H1 (cell line): Measurements from ENCODE around the gene CYBB. TPM values are rescaled to one million over a fixed set of nuclear protein-coding genes. Genes with fewer than 3 reads are reported as not detected.

ENCODE experiments used
- CTCF ChIA-PET: fragments of 300-600 bp; sonication (Branson Sonifier 250); formaldehyde crosslinking; loops from one replicate; lab custom pipeline; 2021; ENCODE audit not compliant: partially characterized antibody; lab: Charles Lee
- POLR2A ChIA-PET: fragments of 300-600 bp; sonication (Branson Sonifier 250); formaldehyde crosslinking; loops from one replicate; lab custom pipeline; 2021; ENCODE audit warnings: inconsistent platforms; ENCODE audit not compliant: partially characterized antibody; lab: Charles Lee
- DNase-seq, 2 experiments: peaks; one replicate each; pipeline versions ENCODE4 v3.0.0 to v3.0.0-alpha.2; 2010 to 2022; ENCODE audit warnings: low spot score in 2 of 2, low read depth in 1 of 2, mixed read lengths in 1 of 2
- FAIRE-seq: peaks from 2 replicates; lab custom pipeline; 2011; peaks lifted over from hg19 to GRCh38; lab: Jason Lieb, UNC
- H2AFZ ChIP-seq: 2 replicates; pipeline ENCODE4 v1.8.1; 2012; ENCODE audit warnings: low read length, inconsistent platforms
- H2AK5ac ChIP-seq: 2 replicates; pipeline ENCODE4 v1.6.1; 2013; ENCODE audit warnings: low read depth, low read length
- H2BK120ac ChIP-seq: replicated peaks from 2 replicates; pipeline ENCODE3; 2013; ENCODE audit warnings: low read depth, low read length, inconsistent platforms
- H2BK12ac ChIP-seq: 2 replicates; pipeline ENCODE4 v1.6.1; 2013; ENCODE audit warnings: low read depth, low read length
- H2BK15ac ChIP-seq: 2 replicates; pipeline ENCODE4 v1.6.1; 2013; ENCODE audit warnings: low read length
- H2BK20ac ChIP-seq: 2 replicates; pipeline ENCODE4 v1.6.1; 2013; ENCODE audit warnings: low read length
- H2BK5ac ChIP-seq: 2 replicates; pipeline ENCODE4 v1.6.1; 2013; ENCODE audit warnings: low read depth, low read length
- H3K14ac ChIP-seq: 2 replicates; pipeline ENCODE4 v1.6.1; 2013; ENCODE audit warnings: inconsistent platforms; ENCODE audit not compliant: insufficient read length
- H3K18ac ChIP-seq: 2 replicates; pipeline ENCODE4 v1.6.1; 2013; ENCODE audit warnings: low read length; ENCODE audit errors: extremely low read depth
- H3K23ac ChIP-seq: 2 replicates; pipeline ENCODE4 v1.6.1; 2013; ENCODE audit warnings: inconsistent platforms; ENCODE audit not compliant: insufficient read length
- H3K23me2 ChIP-seq: 2 replicates; pipeline ENCODE4 v1.6.1; 2013; ENCODE audit warnings: low read depth, low read length
- H3K27ac ChIP-seq: 2 replicates; pipeline ENCODE4 v1.6.1; 2011; ENCODE audit warnings: low read depth, low read length, inconsistent platforms
- H3K27me3 ChIP-seq, 4 experiments: replicated peaks in 1 of 4; 1 replicate in 1 of 4; 2 replicates in 3 of 4; pipeline versions ENCODE4 v1.6.1 to v1.8.1; 2011 to 2013; ENCODE audit warnings: low read length in 3 of 4, mild to moderate bottlenecking in 3 of 4, inconsistent platforms in 2 of 4, mixed read lengths in 2 of 4, moderate library complexity in 1 of 4; ENCODE audit not compliant: control insufficient read depth in 3 of 4, insufficient read depth in 3 of 4; ENCODE audit errors: extremely low read depth in 1 of 4
- H3K36me3 ChIP-seq, 4 experiments: 2 replicates each; pipeline versions ENCODE4 v1.6.1 to v1.8.1; 2011 to 2013; ENCODE audit warnings: mild to moderate bottlenecking in 4 of 4, low read length in 3 of 4, moderate library complexity in 2 of 4, control low read depth in 1 of 4, inconsistent platforms in 1 of 4; ENCODE audit not compliant: insufficient read depth in 4 of 4, control insufficient read depth in 2 of 4
- H3K4ac ChIP-seq: replicated peaks from 2 replicates; pipeline ENCODE3; 2013; ENCODE audit warnings: low read length, low read depth, mixed read lengths, inconsistent platforms; ENCODE audit not compliant: insufficient read length
- H3K4me1 ChIP-seq, 4 experiments: replicated peaks in 1 of 4; 1 replicate in 1 of 4; 2 replicates in 3 of 4; pipeline versions ENCODE4 v1.6.1 to v1.8.1; 2011 to 2013; ENCODE audit warnings: low read length in 3 of 4, inconsistent platforms in 2 of 4, mixed read lengths in 1 of 4; ENCODE audit not compliant: insufficient read depth in 4 of 4, control insufficient read depth in 3 of 4
- H3K4me2 ChIP-seq, 2 experiments: 2 replicates each; pipeline versions ENCODE4 v1.6.1 to v1.8.1; 2011 to 2013; ENCODE audit warnings: low read depth in 2 of 2, low read length in 2 of 2, control low read depth in 1 of 2, inconsistent platforms in 1 of 2, mild to moderate bottlenecking in 1 of 2; ENCODE audit not compliant: insufficient read depth in 1 of 2
- H3K4me3 ChIP-seq, 4 experiments: fragments of 200-600, 300-600 bp in 1 of 4; sonication (generic), shearing (Covaris generic), sonication (Bioruptor Twin) in 1 of 4; 2 replicates each; pipeline versions ENCODE4 v1.5.1 to v1.8.1; 2011 to 2016; ENCODE audit warnings: low read length in 4 of 4, low read depth in 3 of 4, control low read depth in 2 of 4, inconsistent platforms in 2 of 4, mild to moderate bottlenecking in 2 of 4, mixed read lengths in 1 of 4, moderate library complexity in 1 of 4; ENCODE audit not compliant: insufficient read depth in 2 of 4; ENCODE audit errors: extremely low read depth in 1 of 4
- H3K56ac ChIP-seq: replicated peaks from 2 replicates; pipeline ENCODE3; 2013; ENCODE audit warnings: low read depth, mild to moderate bottlenecking, mixed read lengths, low read length, inconsistent platforms; ENCODE audit not compliant: insufficient read length
- H3K79me1 ChIP-seq: 2 replicates; pipeline ENCODE4 v1.6.1; 2013; ENCODE audit warnings: low read depth, low read length, control low read depth
- H3K79me2 ChIP-seq, 2 experiments: 2 replicates each; pipeline versions ENCODE4 v1.6.1 to v1.8.1; 2012 to 2013; ENCODE audit warnings: low read length in 2 of 2, mild to moderate bottlenecking in 2 of 2, inconsistent platforms in 1 of 2; ENCODE audit not compliant: insufficient read depth in 2 of 2, control insufficient read depth in 1 of 2
- H3K9ac ChIP-seq, 4 experiments: replicated peaks in 1 of 4; 1 replicate in 1 of 4; 2 replicates in 3 of 4; pipeline versions ENCODE4 v1.6.1 to v1.8.1; 2011 to 2013; ENCODE audit warnings: low read depth in 3 of 4, low read length in 3 of 4, control low read depth in 2 of 4, mild to moderate bottlenecking in 2 of 4, moderate library complexity in 2 of 4, inconsistent platforms in 1 of 4; ENCODE audit errors: extremely low read depth in 1 of 4
- H3K9me3 ChIP-seq, 2 experiments: 2 replicates each; pipeline versions ENCODE4 v1.6.1 to v1.8.1; 2012 to 2013; ENCODE audit warnings: mild to moderate bottlenecking in 2 of 2, moderate library complexity in 2 of 2, control low read depth in 1 of 2, inconsistent platforms in 1 of 2, low read depth in 1 of 2, low read length in 1 of 2, mixed read lengths in 1 of 2; ENCODE audit not compliant: insufficient read depth in 2 of 2
- H4K20me1 ChIP-seq, 2 experiments: replicated peaks in 1 of 2; 2 replicates each; pipeline versions ENCODE3 to v1.8.1; 2011 to 2013; ENCODE audit warnings: inconsistent platforms in 2 of 2, low read length in 2 of 2, mild to moderate bottlenecking in 1 of 2; ENCODE audit not compliant: insufficient read depth in 2 of 2, control insufficient read depth in 1 of 2
- H4K5ac ChIP-seq: 2 replicates; pipeline ENCODE4 v1.6.1; 2013; ENCODE audit warnings: low read length, low read depth, mixed read lengths, inconsistent platforms; ENCODE audit not compliant: insufficient read length
- H4K8ac ChIP-seq: 2 replicates; pipeline ENCODE4 v1.8.0; 2013; ENCODE audit warnings: mild to moderate bottlenecking, moderate library complexity, low read length, inconsistent platforms; ENCODE audit not compliant: insufficient read depth; ENCODE audit errors: extremely low read depth
- H4K91ac ChIP-seq: replicated peaks from 2 replicates; pipeline ENCODE3; 2013; ENCODE audit warnings: low read length, mixed read lengths, inconsistent platforms; ENCODE audit not compliant: insufficient read length
- ASH2L ChIP-seq: fragments of 200-600, 300-600 bp; sonication (generic); IDR thresholded peaks from one replicate; pipeline ENCODE4 v1.7.1; 2017; ENCODE audit warnings: low read length
- BCL11A ChIP-seq, 2 experiments: IDR thresholded peaks; one replicate each; pipeline ENCODE4 v1.6.1; 2011; ENCODE audit warnings: low read depth in 2 of 2, low read length in 2 of 2, mild to moderate bottlenecking in 2 of 2
- CBX8 ChIP-seq: fragments of 300-800, 300-1000 bp; sonication (generic); IDR thresholded peaks from 2 replicates; pipeline ENCODE4 v1.7.1; 2016; ENCODE audit warnings: low read depth, low read length, borderline replicate concordance
- CEBPB ChIP-seq: IDR thresholded peaks from 2 replicates; pipeline ENCODE4 v1.6.1; 2012; ENCODE audit warnings: low read depth, low read length
- CHD2 ChIP-seq: IDR thresholded peaks from 2 replicates; pipeline ENCODE4 v1.6.1; 2012; ENCODE audit warnings: low read length, improper control_type of control experiment
- CTBP2 ChIP-seq: IDR thresholded peaks from 2 replicates; pipeline ENCODE4 v1.7.0; 2011; ENCODE audit warnings: borderline replicate concordance, mild to moderate bottlenecking, moderate library complexity, mixed read lengths, low read length; ENCODE audit not compliant: insufficient read depth, insufficient read length
- EGR1 ChIP-seq: IDR thresholded peaks from 2 replicates; pipeline ENCODE4 v1.6.1; 2011; ENCODE audit warnings: low read depth, low read length, borderline replicate concordance
- EP300 ChIP-seq, 2 experiments: IDR thresholded peaks; 1 replicate in 1 of 2; 2 replicates in 1 of 2; pipeline ENCODE4 v1.6.1; 2011 to 2012; ENCODE audit warnings: low read depth in 2 of 2, low read length in 2 of 2, mild to moderate bottlenecking in 2 of 2, borderline replicate concordance in 1 of 2, inconsistent platforms in 1 of 2, moderate library complexity in 1 of 2
- HDAC6 ChIP-seq: IDR thresholded peaks from one replicate; pipeline ENCODE4 v1.7.1; 2012; ENCODE audit warnings: low read depth, mild to moderate bottlenecking, inconsistent platforms, low read length, moderate library complexity
- RFX5 ChIP-seq: IDR thresholded peaks from 2 replicates; pipeline ENCODE4 v1.6.1; 2011; ENCODE audit warnings: low read depth, low read length, improper control_type of control experiment, borderline replicate concordance
- SUZ12 ChIP-seq: fragments of 200-600 bp; sonication (generic); IDR thresholded peaks from 2 replicates; pipeline ENCODE4 v1.6.1; 2012; ENCODE audit warnings: mild to moderate bottlenecking, inconsistent platforms, low read length, moderate library complexity, mixed read lengths
- TAF7 ChIP-seq: optimal IDR thresholded peaks from 2 replicates; pipeline ENCODE3; 2011; ENCODE audit warnings: low read depth, mild to moderate bottlenecking, inconsistent platforms, low read length, moderate library complexity, borderline replicate concordance
- YY1 ChIP-seq: IDR thresholded peaks from 2 replicates; pipeline ENCODE4 v1.6.1; 2011; ENCODE audit warnings: low read depth, mild to moderate bottlenecking, low read length
- polyA plus RNA-seq, 7 experiments: library from polyadenylated mRNA; depleted of rRNA in 3 of 7; stranded (reverse) in 5 of 7; unstranded in 2 of 7; fragments of >200 nt in 5 of 7; fragments of 200-250 nt in 2 of 7; gene quantifications; 1 replicate in 5 of 7; 2 replicates in 1 of 7; 4 replicates in 1 of 7; pipeline versions ENCODE4 v1.2.1 to v1.2.3, GENCODE V29; 2011 to 2013; ENCODE audit warnings: missing spikeins in 2 of 7, mixed read lengths in 2 of 7
- total RNA-seq: library from RNA; stranded (reverse); fragmentation: NEBNext Ultra II Directional; extraction: Animal tissue kit (Norgen Biotek cat#: 25700); gene quantifications from 2 replicates; pipeline ENCODE4 v1.2.1, GENCODE V29; 2021
- TF ChIP-seq, protein P1 (sequence below): IDR thresholded peaks from 2 replicates; pipeline ENCODE4 v1.6.1; 2012; ENCODE audit warnings: inconsistent platforms

CYBB gene
- total and polyA plus RNA-seq, 2 of the 8 experiments (the other 6 are each of a cell fraction or from before 2014, with no cell fraction given) = 0.03 to 0.09 TPM

- no peak overlapping the region for H2BK120ac ChIP-seq
- H3K79me2 ChIP-seq = no peaks in the 10 kb centered on the region
- no peak overlapping the region for H2BK5ac ChIP-seq
- H4K20me1 ChIP-seq = no peaks in the 10 kb centered on the region
- no peak overlapping the region for H3K56ac ChIP-seq
- no peak overlapping the region for H3K27ac ChIP-seq
- H4K5ac ChIP-seq = no peak overlapping the region
- no peak overlapping the region for H3K14ac ChIP-seq
- H3K27me3 ChIP-seq = no peaks in the 10 kb centered on the region
- H3K79me1 ChIP-seq = no peaks in the 10 kb centered on the region
- no peak for DNase-seq
- no peak overlapping the region for H3K23ac ChIP-seq
- H3K9ac ChIP-seq = no peak overlapping the region
- H2BK12ac ChIP-seq = no peak overlapping the region
- no peak overlapping the region for H3K4me2 ChIP-seq
- no peak overlapping the region for H4K91ac ChIP-seq
- H3K23me2 ChIP-seq = no peaks in the 10 kb centered on the region
- no peak overlapping the region for H3K4me3 ChIP-seq
- FAIRE-seq = no peak
- ChIA-PET POLR2A (no interaction called here), CTCF (interaction anchor here (0.8 kb wide), 1 partner anchor 19 kb away, joined by 3 read pairs; no protein-coding TSS in a partner anchor)
- no peak overlapping the region for H2AK5ac ChIP-seq
- H2BK15ac ChIP-seq = no peak overlapping the region
- H2AFZ ChIP-seq = no peak overlapping the region
- no peaks in the 10 kb centered on the region for H3K36me3 ChIP-seq
- no peak overlapping the region for H2BK20ac ChIP-seq
- no peak overlapping the region for H3K18ac ChIP-seq
- no peaks in the 10 kb centered on the region for H3K4me1 ChIP-seq
- H3K4ac ChIP-seq = no peak overlapping the region
- no peak overlapping the region for H4K8ac ChIP-seq
- TF ChIP-seq CBX8 (no peak), ASH2L (no peak), EGR1 (no peak), CEBPB (no peak), RFX5 (no peak), HDAC6 (no peak), YY1 (no peak), BCL11A (IDR thresholded peaks at IDR 0.05; ENCODE audit: low read depth in 2 of 2, low read length in 2 of 2) (no peak), EP300 (IDR thresholded peaks at IDR 0.05; ENCODE audit: borderline replicate concordance in 1 of 2, low read depth in 2 of 2, low read length in 2 of 2) (no peak), CHD2 (no peak), CTBP2 (no peak), SUZ12 (no peak), TAF7 (no peak)
- TF ChIP-seq, protein P1, sequence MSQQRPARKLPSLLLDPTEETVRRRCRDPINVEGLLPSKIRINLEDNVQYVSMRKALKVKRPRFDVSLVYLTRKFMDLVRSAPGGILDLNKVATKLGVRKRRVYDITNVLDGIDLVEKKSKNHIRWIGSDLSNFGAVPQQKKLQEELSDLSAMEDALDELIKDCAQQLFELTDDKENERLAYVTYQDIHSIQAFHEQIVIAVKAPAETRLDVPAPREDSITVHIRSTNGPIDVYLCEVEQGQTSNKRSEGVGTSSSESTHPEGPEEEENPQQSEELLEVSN = no peak
- H3K9me3 ChIP-seq = 0 out of 4 replicates have a peak, but pooled peaks cover 0 to 2% of the 10 kb centered on the region in 2 experiments
These were observed 16.5 kb upstream of the CYBB start for GRCh38 chrX:37763400-37763799.
